Stimulated activated CD8-positive, alpha-beta memory T cell treated with anti-CD3 and anti-CD28 coated beads, Interleukin-7, amount 100 ng/mL, for 1 hour (primary cell): Measurements from ENCODE around the gene PIMREG.

ENCODE experiments used
- DNase-seq, 2 donors: peaks; one replicate each; pipeline ENCODE4 v3.0.0-alpha.2; 2020; ENCODE audit warnings: low read depth in 2 of 2

Gene PIMREG

DNA sequence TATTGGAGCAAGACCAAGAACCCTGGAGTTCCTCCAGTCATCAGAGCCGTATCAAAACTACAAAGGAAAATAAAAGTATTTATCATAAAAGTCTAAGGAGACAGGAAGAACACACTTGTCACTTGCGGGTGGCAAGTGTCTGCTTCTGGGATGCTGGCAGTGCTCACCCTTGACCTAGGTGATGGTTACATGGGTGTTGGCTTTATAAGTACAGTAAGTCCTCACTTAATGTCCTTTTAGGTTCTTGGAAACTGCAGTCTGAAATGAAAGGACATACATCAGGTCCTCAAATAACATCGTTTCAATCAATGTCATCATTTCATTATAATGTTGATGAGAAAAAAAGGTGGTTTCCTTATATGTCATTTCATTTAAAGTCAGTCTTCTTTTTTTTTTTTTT, 6.3 kb upstream of the PIMREG start:
- no peak for DNase-seq

DNA sequence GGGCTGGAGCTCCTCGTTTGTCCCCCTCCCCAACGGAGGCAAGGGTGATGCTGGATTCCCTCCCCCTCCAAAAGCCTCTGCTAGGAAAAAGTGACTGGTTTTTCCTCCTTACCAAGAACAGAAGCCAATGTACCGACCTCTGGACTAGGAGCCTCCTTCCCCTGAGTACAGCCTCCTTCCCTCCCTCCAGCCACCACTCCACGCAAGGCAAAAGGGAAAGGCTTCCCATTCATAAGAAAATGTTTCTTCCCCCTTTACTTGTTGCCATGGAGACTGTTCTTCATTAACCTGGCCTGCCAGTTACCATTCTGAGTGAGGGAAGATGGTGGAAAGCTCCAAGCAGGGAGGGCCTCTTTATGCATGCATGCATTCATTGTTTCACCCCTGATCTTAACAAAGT, 4.3 kb upstream of the PIMREG start:
- no peak for DNase-seq

DNA sequence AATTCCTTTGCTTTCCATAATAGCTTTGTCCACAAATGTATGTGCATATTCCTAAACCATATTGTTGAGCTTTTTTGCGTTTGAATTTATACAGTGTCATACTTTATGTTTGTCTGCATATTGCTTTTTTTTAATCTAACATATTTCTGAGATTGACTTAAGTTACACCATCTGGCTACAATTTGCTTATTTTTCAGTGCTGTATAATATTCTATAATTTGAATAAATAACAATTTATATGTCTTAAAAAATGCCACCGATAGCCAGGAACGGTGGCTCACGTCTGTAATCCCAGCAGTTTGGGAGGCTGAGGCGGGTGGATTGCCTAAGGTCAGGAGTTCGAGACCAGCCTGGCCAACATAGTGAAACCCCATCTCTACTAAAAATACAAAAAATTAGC, 1.5 kb upstream of the PIMREG start:
- no peak for DNase-seq

DNA sequence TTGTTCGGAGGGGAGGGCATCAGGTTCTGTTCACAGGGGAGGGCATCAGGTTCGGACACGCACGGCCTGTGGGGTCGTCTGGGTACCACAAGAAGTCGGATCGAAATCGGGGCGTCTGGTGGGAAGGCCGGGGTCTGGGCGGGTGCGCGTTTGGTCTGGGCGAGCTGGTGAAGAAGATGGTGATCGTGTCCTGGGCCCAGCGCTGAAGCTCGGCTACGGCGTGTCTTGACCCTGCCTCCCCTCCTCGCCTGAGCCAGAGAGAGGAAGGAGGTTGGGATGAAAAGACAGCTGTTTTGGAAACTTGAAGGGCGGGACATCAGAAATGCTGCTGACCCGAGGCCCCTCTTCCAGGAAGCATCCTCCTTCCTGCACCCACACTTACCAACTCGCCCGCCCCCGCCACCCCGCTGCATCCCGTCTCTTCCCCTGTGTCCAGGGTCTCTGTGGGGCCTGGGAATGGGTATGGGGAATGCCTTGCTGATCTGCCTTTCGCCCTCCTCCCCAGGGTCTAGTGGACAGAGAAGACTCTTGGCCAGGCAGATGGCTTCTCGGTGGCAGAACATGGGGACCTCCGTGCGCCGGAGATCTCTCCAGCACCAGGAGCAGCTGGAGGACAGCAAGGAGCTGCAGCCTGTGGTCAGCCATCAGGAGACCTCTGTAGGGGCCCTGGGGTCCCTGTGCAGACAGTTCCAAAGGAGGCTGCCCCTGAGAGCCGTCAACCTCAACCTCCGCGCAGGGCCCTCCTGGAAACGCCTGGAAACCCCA, 498 bp downstream of the PIMREG start:
- no peak for DNase-seq

DNA sequence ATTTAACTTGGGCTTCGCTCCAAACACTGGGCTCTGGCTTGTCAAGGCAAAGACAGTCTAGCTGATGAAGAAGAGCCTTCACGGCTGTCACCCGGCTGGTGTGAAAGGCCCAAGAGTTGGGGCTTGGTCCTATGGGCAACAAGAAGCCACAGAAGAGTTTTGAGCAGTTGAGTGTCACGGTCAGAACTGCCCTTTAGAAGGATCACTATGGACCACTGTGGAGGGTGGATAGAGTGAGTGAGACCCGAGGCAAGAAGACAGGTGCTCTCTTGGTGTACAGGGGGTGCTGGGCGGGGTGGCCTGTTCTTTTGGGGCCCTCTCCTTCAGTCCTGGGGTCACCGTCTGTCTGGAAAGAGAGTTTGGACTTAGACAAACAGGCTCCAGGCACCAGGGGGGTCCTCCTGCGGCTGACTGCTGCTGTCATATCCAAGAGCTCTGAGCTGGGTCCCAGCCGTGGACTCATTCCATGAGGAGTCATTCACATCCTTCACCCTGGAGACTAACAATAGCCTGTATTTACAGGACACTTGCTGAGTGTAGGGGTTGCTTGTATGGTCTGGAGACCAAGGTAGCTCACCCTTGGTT, 2.4 kb downstream of the PIMREG start:
- no peak for DNase-seq

DNA sequence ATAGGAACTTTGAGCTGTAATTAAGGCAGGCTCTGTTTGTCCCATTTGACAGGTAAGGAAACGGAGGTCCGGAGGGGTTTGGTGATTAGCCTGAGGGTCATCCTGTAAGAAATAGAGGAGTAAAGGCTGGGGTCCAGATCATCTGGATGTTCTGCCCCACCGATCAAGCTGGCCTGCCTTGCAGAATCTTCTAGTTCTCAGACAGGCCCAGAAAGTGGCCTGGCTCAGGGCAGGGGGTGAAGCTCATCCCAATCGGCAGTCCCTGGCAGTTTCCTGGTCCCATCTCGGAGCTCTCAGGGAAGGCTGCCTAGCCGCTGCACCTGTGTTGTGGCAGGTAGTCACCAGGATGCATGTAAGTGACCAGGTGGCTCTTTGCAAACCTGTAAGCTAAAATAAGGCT, 4.2 kb downstream of the PIMREG start:
- DNase-seq = no peak

DNA sequence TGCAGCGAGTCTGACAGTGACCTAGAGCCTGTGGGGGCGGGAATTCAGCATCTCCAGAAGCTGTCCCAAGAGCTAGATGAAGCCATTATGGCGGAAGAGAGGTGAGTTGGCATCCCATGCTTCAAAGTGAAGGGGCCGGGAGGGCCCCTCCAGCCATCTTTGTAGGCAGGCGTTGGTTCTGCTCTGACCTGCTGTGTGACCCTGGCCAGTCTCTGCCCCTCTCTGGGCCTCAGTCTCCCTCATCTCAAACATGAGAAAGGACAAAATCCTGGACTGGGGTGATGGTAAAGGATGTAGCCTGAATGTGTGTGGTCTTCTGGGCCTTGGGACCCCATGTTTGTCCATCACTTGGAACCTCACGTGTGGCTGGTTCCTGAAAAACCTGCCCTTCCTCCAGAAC, 5.1 kb downstream of the PIMREG start:
- DNase-seq = no peak

DNA sequence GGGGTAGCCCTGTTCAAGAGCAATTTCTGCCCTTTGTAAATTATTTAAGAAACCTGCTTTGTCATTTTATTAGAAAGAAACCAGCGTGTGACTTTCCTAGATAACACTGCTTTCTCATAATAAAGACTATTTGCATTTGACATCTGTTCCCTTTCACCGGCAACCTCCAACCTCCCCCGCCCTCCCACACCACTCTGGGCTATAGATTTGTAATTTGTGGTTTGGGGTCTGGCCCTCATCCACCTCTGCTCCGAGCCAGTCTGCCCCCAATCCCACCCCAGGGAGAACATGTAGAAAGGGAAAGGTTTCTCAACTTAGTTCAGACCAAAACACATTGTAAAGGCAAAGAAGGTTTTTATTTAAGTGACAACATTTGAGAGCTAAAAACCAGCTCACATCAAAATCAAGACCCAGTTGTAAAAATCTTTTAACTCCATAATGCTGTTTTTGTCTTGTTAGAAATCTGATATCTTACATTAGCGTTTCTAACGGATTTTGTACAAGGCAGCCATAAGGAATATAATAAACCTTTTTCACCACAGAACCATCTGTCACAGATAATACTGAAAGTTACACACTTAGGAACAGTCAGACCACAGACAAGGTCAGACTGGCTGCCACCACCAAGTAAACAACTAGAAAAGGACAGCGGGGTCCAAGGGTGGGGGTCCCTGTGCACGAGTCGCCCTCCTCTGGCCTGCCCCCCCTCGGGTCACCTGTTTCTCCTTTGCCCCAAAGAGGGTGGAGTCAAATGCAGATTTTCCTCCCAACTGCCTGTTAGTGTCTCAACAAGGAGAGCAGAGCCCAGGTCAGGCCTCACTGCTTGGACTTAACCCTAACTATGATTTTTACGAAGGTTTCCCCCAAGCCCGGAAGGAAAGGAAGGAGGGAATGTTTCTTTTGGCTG, 6.9 kb downstream of the PIMREG start:
- DNase-seq = no peak

DNA sequence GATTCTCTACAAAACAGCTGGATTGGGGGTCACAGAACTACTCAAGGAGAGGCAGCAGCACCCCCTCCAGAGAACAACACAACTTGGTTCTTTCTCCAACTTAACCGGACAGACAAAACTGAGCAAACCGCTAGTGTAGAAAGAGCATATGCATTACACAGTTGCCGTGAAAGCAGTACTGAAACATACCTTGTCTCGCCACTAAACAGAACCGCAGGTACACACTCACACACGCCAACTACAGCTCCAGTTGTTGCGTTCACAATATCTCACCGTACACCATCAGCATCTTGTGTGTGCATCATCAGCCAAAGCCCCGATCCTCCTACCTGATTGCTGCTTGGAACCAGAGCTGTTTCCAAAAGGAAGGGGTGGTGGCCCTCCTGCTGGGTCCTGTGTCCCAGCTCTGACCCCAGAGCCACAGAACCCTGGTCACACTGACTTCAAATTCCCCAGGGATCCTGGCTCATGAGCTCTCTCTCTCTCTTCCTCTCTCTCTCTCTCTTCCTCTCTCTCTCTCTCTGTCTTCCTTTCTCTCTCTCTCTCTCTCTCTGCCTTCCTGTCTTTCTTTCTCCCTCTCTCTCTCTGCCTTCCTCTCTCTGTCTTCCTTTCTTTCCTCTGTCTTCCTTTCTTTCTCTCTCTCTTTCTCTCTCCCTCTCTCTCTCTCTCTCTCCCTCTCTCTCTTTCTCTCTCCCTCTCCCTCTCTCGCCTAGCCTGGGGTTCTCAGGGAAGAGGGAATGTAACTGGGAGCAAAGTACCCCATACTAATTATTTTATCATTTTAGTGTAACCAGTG, 8.4 kb downstream of the PIMREG start:
- no peak for DNase-seq

DNA sequence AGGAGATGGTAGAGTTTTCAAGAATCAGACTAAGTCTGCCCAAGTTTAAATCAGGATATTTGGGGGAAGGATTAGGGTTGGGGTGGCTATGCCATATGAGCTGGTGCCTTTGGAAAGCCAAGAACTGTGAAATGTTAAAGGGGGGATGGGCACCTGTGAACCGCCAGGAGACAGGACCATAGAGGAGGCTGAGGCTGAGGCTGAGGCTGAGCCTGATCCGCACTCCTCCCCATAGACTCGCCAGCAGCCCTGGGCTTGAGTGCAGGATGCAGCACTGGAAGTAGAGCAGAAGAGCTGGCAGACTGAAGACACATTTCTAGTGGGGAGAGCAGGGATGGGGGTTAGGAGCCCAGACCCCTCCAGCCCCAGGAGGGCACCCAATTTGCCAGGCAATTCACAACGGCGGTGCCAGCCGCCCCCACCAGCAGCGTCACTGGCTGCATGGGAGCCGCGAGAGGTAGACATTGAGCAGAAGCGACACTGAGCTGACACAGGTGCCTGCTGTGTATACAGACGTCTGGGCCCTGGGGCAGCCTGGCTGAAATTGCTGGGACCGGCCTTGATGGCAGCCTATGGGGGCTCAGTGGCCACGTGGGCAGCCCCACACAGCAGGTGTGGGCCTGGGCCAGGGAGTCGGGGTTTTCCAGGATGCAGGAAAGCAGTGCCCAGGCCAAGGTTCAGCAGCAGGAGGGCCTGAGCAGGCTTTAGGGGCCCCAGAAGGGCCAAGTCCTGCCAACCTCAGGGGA, 9.2 kb downstream of the PIMREG start:
- DNase-seq = no peak

DNA sequence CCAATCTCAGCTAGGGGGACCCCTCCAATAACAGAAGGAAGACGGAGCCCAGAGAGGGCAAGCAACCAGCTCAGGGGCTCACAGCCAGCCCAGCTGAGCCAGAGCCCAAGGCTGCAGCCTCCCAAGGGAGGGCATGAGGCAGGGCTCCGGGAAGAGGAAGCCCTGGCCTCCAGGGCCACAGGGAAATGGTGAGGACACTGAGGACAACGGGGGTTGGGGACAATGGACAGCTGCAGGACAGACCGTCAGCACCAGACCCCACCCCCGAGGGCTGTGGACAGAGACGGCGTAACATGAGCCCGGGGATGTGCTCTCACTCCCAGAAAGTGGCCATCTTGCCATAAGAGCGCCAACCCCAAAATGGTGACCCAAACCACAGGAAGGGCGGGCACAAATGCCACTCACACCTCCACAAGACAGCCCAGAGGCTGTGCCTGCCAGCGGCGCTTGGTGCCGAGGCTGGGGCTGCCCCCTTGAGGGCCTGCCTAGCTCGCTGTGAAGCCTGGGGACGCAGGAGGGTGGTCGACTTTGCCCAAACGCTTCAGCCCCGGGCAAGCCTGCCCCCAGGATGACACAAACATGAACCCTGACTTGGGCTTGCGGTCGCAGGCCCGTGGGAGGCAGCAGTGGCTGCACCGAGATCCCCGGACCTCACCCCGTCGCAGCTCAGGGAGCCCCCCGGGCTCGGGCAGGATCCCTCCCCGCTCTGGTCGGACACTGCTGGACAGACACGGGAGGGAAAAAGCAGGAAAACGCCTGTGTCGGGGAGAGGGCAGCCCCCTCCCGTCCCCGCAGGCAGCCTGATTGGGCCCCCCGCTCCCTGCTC, 10.5 kb downstream of the PIMREG start:
- no peak for DNase-seq

DNA sequence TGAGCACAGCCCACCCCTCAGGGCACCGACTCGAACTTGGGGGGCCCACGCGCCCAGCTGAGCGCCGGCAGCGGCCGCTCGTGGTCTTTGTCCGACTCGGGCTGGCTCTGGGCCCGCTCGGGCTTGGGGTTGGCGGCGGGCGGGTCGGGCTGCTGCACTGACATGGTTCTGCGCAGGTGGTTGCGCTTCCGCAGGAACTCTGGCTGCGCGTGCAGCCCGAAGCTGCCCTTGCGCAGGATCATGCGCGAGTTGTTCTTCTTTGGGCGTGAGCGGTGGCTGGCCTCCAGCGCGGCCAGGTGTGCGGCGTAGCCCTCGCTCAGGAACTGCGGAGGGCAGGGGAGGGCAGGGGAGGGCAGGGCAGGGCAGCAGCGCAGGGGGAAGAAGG, 11.1 kb downstream of the PIMREG start:
- no peak for DNase-seq

DNA sequence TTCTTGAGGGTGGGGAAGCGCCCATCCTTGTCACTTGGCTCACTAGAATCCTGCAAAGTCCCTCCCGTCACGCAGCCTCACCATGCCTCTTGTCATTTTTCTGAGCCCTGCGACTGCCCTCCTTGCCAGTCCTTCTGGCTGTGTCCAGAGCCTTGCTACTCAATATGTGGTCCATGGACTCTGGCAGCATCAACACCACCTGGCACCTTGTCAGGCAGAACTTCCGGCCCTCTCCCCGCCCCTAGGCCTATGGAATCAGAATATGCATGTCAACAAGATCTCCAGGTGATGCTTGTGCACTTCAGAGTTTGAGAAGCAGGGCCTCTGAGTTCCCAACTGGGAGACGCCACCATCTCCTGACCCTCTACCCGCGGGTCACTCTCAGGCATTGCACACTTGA, 12.1 kb downstream of the PIMREG start:
- no peak for DNase-seq

DNA sequence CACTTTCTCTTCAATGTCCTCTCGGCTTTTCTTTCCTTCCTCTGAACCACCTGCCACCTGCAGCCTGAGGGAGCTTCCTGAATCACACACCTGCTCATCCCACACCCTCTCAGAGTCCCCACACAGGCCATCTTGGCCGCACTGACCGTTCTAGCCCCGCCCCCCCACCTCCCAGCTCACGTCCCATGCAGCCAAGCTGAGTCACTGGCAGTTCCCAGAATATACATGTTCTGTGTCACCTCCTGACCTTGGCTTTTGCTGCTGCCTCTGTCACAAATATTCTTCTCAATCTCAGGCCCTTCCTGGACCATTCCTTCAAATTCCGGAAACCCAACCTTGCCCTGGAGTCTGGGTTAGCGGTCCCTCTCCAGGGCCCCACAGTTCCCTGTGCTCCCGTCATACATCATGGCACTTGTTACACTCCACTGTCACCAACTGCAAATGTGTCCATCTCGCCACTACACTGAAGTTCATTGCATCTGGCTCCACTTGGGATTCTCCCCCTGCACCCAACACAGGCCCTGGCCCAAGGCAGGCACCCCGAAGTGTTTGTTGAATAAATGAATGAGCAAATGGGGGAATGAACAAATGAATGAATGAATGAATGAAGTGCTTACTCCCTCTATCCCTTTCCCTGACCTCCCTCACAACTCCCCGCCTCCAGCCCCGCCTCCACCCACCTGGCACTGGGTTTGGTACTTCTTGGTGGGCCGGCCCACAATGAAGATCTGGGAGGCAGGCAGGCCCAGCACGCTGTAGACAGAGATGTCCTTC, 12.8 kb downstream of the PIMREG start:
- DNase-seq = no peak

DNA sequence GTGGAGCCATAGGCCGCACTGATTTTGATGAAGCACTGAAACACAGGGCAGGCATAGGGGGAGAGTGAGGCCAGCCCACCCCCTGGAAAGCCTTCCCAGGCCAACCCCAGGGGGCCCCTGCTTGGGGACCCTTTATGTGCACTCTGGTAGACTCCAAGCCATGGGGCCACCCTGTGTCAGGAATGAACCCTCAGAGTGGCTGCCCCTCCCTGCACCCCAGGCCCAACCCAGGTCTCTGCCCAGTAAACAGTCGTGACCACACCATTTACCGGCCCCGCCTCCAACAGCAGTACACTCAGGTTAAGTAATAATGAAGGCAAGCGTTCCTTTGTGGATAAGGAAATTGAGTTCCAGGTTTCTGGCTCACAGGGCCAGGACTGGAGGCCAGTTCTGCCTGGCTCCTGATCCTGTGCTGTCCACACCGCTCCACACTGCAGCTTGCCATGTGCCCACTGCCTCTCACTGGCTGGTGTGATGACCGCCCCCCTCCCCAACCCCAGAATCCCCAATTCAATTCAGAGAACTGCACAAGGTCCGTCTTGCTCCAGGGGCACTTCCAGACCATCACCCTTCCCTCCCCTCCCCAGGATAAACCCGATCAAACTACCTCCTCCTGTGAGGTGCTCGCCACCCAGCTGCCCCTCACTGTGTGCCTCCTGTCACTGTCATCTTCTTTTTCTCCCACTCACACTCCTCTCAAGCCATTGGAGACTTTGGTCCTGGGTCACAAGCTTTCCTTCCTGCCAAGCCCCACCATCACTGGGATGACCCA, 13.6 kb downstream of the PIMREG start:
- no peak for DNase-seq

DNA sequence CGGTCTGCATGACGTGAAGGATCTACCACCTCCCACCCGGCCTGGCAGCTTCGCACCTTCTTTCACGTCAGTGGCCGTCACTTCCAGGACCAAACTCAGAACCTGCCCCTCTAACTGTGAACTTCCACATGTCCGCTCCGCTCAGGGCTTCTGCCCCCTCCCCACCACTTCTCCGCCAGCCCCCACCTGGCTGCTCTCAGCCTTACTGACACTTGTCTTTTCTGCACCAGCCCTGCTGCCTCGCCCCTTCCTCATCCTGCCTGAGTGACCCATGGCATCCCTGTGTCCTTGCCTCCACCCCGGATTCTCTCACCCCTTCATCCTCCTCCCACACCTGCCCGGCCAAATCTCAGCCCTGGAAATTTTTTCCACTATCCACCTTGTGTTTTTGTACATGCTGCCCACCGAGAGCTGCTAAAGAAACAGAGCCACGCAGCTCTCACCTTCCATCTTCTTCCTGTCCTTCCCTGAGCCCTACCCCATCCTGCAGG, 14.2 kb downstream of the PIMREG start:
- no peak for DNase-seq

DNA sequence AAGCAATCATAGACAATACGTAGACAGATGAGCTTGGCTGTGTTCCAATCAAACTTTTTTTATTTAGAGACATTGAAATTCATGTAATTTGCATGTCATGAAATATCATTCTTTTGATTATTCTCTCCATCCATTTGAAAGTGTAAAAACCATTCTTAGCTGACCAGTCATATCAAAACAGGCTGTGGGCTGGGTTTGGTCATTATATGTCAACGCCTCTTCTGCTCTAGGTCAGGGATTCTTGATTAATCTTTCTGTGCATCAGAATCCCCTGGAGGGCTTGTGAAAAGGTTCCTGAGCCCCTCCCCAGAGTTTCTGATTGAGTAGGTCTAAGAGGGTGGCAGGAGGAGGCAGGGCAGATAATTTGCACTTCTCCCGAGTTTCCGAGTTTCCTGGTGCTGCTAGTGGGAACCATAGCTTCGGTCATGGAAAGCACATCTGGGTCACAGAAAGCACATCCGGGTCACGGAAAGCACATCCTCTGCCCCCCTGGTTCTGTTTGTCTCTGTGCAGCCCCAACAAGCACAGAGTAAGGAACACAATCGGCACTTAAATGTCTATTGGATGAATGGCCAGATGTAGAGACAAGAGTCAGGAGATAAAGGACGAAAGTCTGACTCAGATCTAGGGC, 16.4 kb downstream of the PIMREG start:
- DNase-seq = no peak

DNA sequence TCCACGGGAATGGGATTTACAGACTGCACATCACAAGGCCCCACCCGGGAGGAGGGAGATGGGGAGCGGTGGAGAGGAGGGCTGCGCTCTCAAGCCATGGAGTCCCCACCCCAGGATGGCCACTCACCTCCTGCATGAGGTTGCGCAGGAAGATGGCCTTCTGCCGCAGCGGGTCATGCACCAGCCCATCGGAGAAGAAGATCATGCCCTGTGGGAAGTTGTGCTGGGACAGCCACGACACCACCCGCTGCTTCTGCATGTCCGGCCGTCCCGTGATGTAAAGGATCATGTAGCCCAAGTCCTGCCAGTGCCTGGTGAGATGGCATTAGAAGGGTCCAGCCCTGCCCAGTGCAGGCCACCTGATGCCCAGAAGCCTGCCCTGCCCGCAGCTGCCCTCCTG, 17.0 kb downstream of the PIMREG start:
- DNase-seq = no peak
